Stomach (tissue), 9 donors: ENCODE data around the gene CSMD2. TPM values are rescaled to one million over a fixed set of nuclear protein-coding genes. Genes with fewer than 3 reads are reported as not detected.

Source experiments
- DNase-seq, 2 donors: peaks; one replicate each; pipeline versions ENCODE4 v3.0.0 to v3.0.0-alpha.2; 2013 to 2019
- H3K27ac ChIP-seq, 5 donors: fragments of 200-600 bp in 4 of 5; sonication (generic) in 4 of 5; one replicate each; pipeline ENCODE4 v1.5.1; 2013 to 2019; ENCODE audit warnings: mild to moderate bottlenecking in 1 of 5, moderate library complexity in 1 of 5
- H3K27me3 ChIP-seq, 3 donors: fragments of 200-600 bp; sonication (generic); one replicate each; pipeline ENCODE4 v1.5.1; 2017 to 2019; ENCODE audit warnings: mixed run types in 1 of 3
- H3K36me3 ChIP-seq, 4 donors: fragments of 200-600 bp; sonication (generic); 1 replicate in 3 of 4; 2 replicates in 1 of 4; pipeline ENCODE4 v1.5.1; 2016 to 2019
- H3K4me1 ChIP-seq, 4 donors: fragments of 200-600 bp; sonication (generic); one replicate each; pipeline ENCODE4 v1.5.1; 2016 to 2019
- H3K4me3 ChIP-seq, 4 donors: fragments of 200-600 bp; sonication (generic) in 3 of 4; one replicate each; pipeline ENCODE4 v1.5.1; 2016 to 2019; ENCODE audit warnings: mild to moderate bottlenecking in 1 of 4
- H3K9me3 ChIP-seq, 4 donors: fragments of 200-600 bp; sonication (generic); one replicate each; pipeline ENCODE4 v1.5.1; 2016 to 2019
- EP300 ChIP-seq: sonication (generic); formaldehyde crosslinking; IDR thresholded peaks from one replicate; pipeline ENCODE4 v1.6.1; 2017; ENCODE audit warnings: antibody characterized with exemption
- POLR2A ChIP-seq, 4 donors: fragments of 450-650 bp; IDR thresholded peaks; one replicate each; pipeline ENCODE4 v1.6.1; 2016; ENCODE audit warnings: antibody characterized with exemption in 4 of 4, control low read depth in 2 of 4, mild to moderate bottlenecking in 1 of 4, moderate library complexity in 1 of 4
- POLR2AphosphoS5 ChIP-seq, 3 donors: sonication (generic); formaldehyde crosslinking; IDR thresholded peaks; one replicate each; pipeline ENCODE4 v1.6.1; 2016; ENCODE audit warnings: antibody characterized with exemption in 3 of 3
- WGBS, 5 donors: extraction: QIAGEN DNeasy Blood & Tissue Kit in 3 of 5; methylation state at CpG; one replicate each; pipeline versions ENCODE4 v1.1.5 to v1.1.7; 2013 to 2018; 5-methylcytosine and 5-hydroxymethylcytosine counted together
- intact Hi-C: fragments of 100-400 bp; cut with DNase I; formaldehyde crosslinking; loops from one replicate; pipeline ENCODE4 v1.15.1; 2023; ENCODE audit warnings: low total_unique reads
- polyA plus RNA-seq, 3 donors: library from polyadenylated mRNA; stranded (reverse); fragments of 200-250 nt; gene quantifications; one replicate each; pipeline ENCODE4 v1.2.3, GENCODE V29; 2013
- total RNA-seq, 5 donors: library from RNA; depleted of rRNA; stranded (reverse); fragments of >200 nt; gene quantifications; one replicate each; pipeline versions ENCODE4 v1.1.0 to v1.2.3, GENCODE V29; 2014 to 2016
- TF ChIP-seq, protein P1 (sequence below), 7 experiments: fragments of 450-650 bp in 4 of 7; fragments of 200-600 bp in 3 of 7; sonication (generic) in 3 of 7; IDR thresholded peaks; one replicate each; pipeline ENCODE4 v1.5.1; 2016 to 2019; ENCODE audit warnings: antibody characterized with exemption in 7 of 7, control low read depth in 2 of 7, mild to moderate bottlenecking in 1 of 7
- donor health status: healthy with polysubstance abuse.
- donor health status: Bipolar disorder and iron deficiency.
- donor health status: healthy.

The CSMD2 gene
- total and polyA plus RNA-seq, 8 donors: 0.10 to 3.5 (median 0.37) TPM; not detected in 1

DNA sequence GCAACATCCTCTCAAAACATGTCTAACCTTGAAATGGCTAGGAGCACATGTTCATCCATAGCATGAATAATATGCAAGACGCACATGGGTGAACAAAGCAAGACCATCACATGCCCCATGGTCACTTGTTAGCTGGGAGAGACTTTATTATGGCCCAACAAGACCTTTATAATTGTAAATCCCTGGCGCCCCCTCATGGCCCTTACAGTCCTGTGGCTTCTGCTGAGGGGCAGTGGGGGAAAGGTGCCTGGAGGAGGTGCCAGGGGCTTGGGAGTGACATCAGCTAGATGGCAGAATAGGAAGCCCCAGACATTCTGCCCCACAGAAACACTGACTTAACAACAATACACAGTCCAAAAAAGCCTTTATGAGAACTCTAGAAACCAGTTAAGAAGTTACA, 51.7 kb downstream of the CSMD2 start:
- WGBS, 5 donors: 41 to 65% (median 53%) methylated on average over 2 of the region's 2 CpGs
- intact Hi-C loops: loop anchor here (5.0 kb wide), 1 partner anchor 484 kb away; no protein-coding TSS in a partner anchor
- Histone ChIP-seq H3K4me3 (no peak overlapping the region), H3K27ac (no peak overlapping the region), H3K4me1 (no peaks in the 10 kb centered on the region), H3K9me3 (peaks cover 8 to 24% (median 18%) of the 10 kb centered on the region in 4 donors), H3K27me3 (peaks cover 0 to 5% (median 0%) of the 10 kb centered on the region in 3 donors), H3K36me3 (no peaks in the 10 kb centered on the region)
- TF ChIP-seq POLR2AphosphoS5 (IDR thresholded peaks at IDR 0.05): no peak
- no peak for TF ChIP-seq EP300
- no peak for TF ChIP-seq POLR2A (IDR thresholded peaks at IDR 0.05)
- TF ChIP-seq, protein P1, sequence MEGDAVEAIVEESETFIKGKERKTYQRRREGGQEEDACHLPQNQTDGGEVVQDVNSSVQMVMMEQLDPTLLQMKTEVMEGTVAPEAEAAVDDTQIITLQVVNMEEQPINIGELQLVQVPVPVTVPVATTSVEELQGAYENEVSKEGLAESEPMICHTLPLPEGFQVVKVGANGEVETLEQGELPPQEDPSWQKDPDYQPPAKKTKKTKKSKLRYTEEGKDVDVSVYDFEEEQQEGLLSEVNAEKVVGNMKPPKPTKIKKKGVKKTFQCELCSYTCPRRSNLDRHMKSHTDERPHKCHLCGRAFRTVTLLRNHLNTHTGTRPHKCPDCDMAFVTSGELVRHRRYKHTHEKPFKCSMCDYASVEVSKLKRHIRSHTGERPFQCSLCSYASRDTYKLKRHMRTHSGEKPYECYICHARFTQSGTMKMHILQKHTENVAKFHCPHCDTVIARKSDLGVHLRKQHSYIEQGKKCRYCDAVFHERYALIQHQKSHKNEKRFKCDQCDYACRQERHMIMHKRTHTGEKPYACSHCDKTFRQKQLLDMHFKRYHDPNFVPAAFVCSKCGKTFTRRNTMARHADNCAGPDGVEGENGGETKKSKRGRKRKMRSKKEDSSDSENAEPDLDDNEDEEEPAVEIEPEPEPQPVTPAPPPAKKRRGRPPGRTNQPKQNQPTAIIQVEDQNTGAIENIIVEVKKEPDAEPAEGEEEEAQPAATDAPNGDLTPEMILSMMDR (IDR thresholded peaks at IDR 0.05): no peak
- DNase-seq: no peak

DNA sequence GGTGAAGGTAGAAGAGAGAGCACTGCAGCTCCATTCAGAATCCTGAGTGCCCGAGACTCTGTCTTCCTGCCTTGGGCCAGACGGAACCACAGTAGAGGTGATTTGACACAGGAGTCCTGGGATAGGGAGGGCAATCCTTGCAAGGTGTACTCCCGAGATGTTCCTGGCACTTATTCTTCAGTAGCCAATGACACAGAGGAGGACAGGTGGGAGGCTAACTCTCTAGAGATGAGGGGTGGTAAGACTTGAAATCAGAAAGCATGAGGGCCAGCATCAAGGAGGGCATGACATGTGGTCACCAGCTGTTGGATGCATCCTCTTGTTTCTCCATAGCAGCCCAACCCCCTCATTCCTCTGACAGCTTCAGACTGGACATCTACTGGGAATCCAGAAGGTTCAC, 56.3 kb downstream of the CSMD2 start:
- no peak for TF ChIP-seq POLR2AphosphoS5 (IDR thresholded peaks at IDR 0.05)
- TF ChIP-seq, protein P1 (IDR thresholded peaks at IDR 0.05): no peak
- no peak for TF ChIP-seq EP300
- no peak for TF ChIP-seq POLR2A (IDR thresholded peaks at IDR 0.05)
- H3K9me3 ChIP-seq: no peaks in the 10 kb centered on the region
- intact Hi-C loops: no loop called here
- no peak overlapping the region for H3K27ac ChIP-seq
- H3K36me3 ChIP-seq: no peaks in the 10 kb centered on the region
- H3K4me1 ChIP-seq: no peaks in the 10 kb centered on the region
- H3K27me3 ChIP-seq: peaks cover 0 to 27% (median 3%) of the 10 kb centered on the region in 3 donors
- WGBS, 5 donors: 82 to 93% (median 84%) methylated on average over 3 of the region's 3 CpGs
- DNase-seq: no peak
- no peak overlapping the region for H3K4me3 ChIP-seq

DNA sequence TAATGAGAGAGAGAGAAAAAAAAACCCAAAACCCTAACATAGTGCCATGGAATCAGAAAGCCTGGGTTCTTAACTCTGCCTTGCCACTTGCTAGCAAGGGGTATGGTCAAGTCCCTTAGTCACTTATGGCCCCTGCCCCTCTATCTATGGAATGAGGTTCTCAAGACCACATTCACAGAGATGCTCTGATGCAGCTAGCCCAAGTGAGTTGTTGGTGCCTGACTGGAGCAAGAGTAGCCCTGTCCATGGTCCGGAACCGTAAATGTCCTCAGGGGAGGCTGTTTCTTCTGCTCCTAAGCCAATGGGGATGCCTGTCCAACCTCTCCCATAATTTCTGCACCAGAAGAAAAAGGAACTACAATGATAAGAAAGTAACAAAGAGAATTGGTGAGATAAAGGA, 56.8 kb downstream of the CSMD2 start:
- WGBS, 5 donors: 79 to 89% (median 84%) methylated on average over 2 of the region's 2 CpGs
- Histone ChIP-seq H3K9me3 (no peaks in the 10 kb centered on the region), H3K4me3 (no peak overlapping the region), H3K27ac (no peak overlapping the region), H3K27me3 (peaks cover 0 to 27% (median 3%) of the 10 kb centered on the region in 3 donors), H3K36me3 (no peaks in the 10 kb centered on the region), H3K4me1 (no peaks in the 10 kb centered on the region)
- TF ChIP-seq POLR2A (IDR thresholded peaks at IDR 0.05): no peak
- TF ChIP-seq POLR2AphosphoS5 (IDR thresholded peaks at IDR 0.05): no peak
- TF ChIP-seq, protein P1 (IDR thresholded peaks at IDR 0.05): no peak
- no peak for TF ChIP-seq EP300
- DNase-seq: no peak
- intact Hi-C loops: no loop called here

DNA sequence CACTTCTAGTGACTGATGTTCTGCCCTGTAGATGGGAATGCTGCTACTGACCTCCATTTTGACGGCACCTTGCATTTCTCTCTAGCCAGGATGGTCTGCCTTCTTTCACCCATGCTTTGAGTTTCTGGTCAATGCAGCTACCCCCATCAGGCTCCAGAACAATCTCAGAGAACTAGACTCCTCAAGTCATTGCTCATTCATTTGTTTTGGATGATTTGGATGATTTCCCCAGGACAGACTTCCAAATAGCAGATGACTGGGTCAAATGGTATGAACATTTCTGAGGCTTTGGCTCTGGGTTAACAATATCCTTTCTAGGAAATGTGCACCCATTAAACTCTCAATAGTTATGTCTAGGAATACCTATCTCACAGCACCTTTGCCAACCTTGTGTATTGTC, 63.9 kb downstream of the CSMD2 start:
- DNase-seq: no peak
- peaks cover 0 to 13% (median 0%) of the 10 kb centered on the region in 3 donors for H3K27me3 ChIP-seq
- no peaks in the 10 kb centered on the region for H3K4me1 ChIP-seq
- TF ChIP-seq EP300 (no peak), POLR2AphosphoS5 (IDR thresholded peaks at IDR 0.05) (no peak), POLR2A (IDR thresholded peaks at IDR 0.05) (no peak)
- TF ChIP-seq, protein P1 (IDR thresholded peaks at IDR 0.05): no peak
- intact Hi-C loops: no loop called here
- WGBS, 5 donors: 86 to 100% (median 97%) methylated on average over 1 of the region's 1 CpG
- H3K36me3 ChIP-seq: no peaks in the 10 kb centered on the region
- no peak overlapping the region for H3K27ac ChIP-seq
- H3K4me3 ChIP-seq: no peak overlapping the region
- no peaks in the 10 kb centered on the region for H3K9me3 ChIP-seq
